ENCODE results near the gene KRTAP24-1. TPM values are rescaled to one million over a fixed set of nuclear protein-coding genes. Genes with fewer than 3 reads are reported as not detected.

KRTAP24-1 gene
- polyA plus RNA-seq, 1 of the 3 experiments (the other 2 are of a cell fraction): not detected

GRCh38 chr21:30268608-30269197 lies 14.0 kb downstream of the KRTAP24-1 start:
- Histone ChIP-seq H2AFZ (ENCODE audit: low read depth) (no peak overlapping the region), H3K79me2 (ENCODE audit: insufficient read depth) (no peaks in the 10 kb centered on the region), H3K9me3 (no peaks in the 10 kb centered on the region), H3K27me3 (ENCODE audit: insufficient read depth) (no peaks in the 10 kb centered on the region; the same call in 1 of the 2 replicates), H3K9ac (no peak overlapping the region), H3K27ac (ENCODE audit: low read depth in 2 of 2, low read length in 1 of 2) (no peak overlapping the region), H3K36me3 (replicated peaks in 1 of 2; ENCODE audit: control insufficient read depth in 1 of 2, insufficient read depth in 2 of 2, low read length in 1 of 2) (no peaks in the 10 kb centered on the region), H3F3A (replicated peaks; ENCODE audit: insufficient read depth) (no peaks in the 10 kb centered on the region), H3K4me2 (no peak overlapping the region), H3K4me3 (ENCODE audit: low read depth in 2 of 2, low read length in 1 of 2) (no peak overlapping the region; a peak in 1 of 4 replicates), H4K20me1 (ENCODE audit: insufficient read depth) (no peaks in the 10 kb centered on the region), H3K4me1 (ENCODE audit: control insufficient read depth in 1 of 2, insufficient read depth in 2 of 2, low read depth in 1 of 2, low read length in 1 of 2) (no peaks in the 10 kb centered on the region), H3K9me2 (no peaks in the 10 kb centered on the region)
- TF ChIP-seq TEAD4 (IDR thresholded peaks at IDR 0.05; ENCODE audit: borderline replicate concordance, insufficient read depth) (no peak), CTCF (IDR thresholded peaks at IDR 0.05) (peak; percentile 41)
- POLR2A ChIA-PET: no interaction called here
- WGBS (ENCODE audit: low lambda C conversion rate): 4% methylated on average over 5 of the region's 5 CpGs
- CTCF ChIA-PET: interaction anchor here (0.6 to 1.5 kb wide), 4 partner anchors 11 to 65 kb away, joined by 3 read pairs; partner anchors contain the start of gene KRTAP25-1
- peak; percentile 5 for DNase-seq

GRCh38 chr21:30257773-30258172 lies 25.0 kb downstream of the KRTAP24-1 start:
- DNase-seq: peak; percentile 10
- Histone ChIP-seq H4K20me1 (ENCODE audit: insufficient read depth) (no peaks in the 10 kb centered on the region), H3K9me2 (no peaks in the 10 kb centered on the region), H3K4me3 (ENCODE audit: low read depth in 2 of 2, low read length in 1 of 2) (no peak overlapping the region), H3K9me3 (no peaks in the 10 kb centered on the region), H3K79me2 (ENCODE audit: insufficient read depth) (no peaks in the 10 kb centered on the region), H3K36me3 (replicated peaks in 1 of 2; ENCODE audit: control insufficient read depth in 1 of 2, insufficient read depth in 2 of 2, low read length in 1 of 2) (no peaks in the 10 kb centered on the region), H3F3A (replicated peaks; ENCODE audit: insufficient read depth) (no peaks in the 10 kb centered on the region), H2AFZ (ENCODE audit: low read depth) (no peak overlapping the region), H3K9ac (no peak overlapping the region), H3K27me3 (ENCODE audit: insufficient read depth) (no peaks in the 10 kb centered on the region), H3K27ac (ENCODE audit: low read depth in 2 of 2, low read length in 1 of 2) (no peak overlapping the region), H3K4me2 (no peak overlapping the region), H3K4me1 (ENCODE audit: control insufficient read depth in 1 of 2, insufficient read depth in 2 of 2, low read depth in 1 of 2, low read length in 1 of 2) (no peaks in the 10 kb centered on the region)
- CTCF ChIA-PET: interaction anchor here (1.3 kb wide), 1 partner anchor 11 kb away, joined by 3 read pairs; no protein-coding TSS in a partner anchor
- WGBS (ENCODE audit: low lambda C conversion rate): 0% methylated on average over 4 of the region's 4 CpGs
- peak; percentile 47 for TF ChIP-seq CTCF (IDR thresholded peaks at IDR 0.05)
- TF ChIP-seq ELF1 (IDR thresholded peaks at IDR 0.05): no peak
- POLR2A ChIA-PET: no interaction called here

- H4K20me1 ChIP-seq (ENCODE audit: insufficient read depth): no peaks in the 10 kb centered on the region
- CTCF ChIA-PET: no interaction called here
- 15% methylated on average over 4 of the region's 4 CpGs for WGBS (ENCODE audit: low lambda C conversion rate)
- TF ChIP-seq MAX (IDR thresholded peaks at IDR 0.05; ENCODE audit: low read depth) (no peak), RFX5 (IDR thresholded peaks at IDR 0.05; ENCODE audit: low read length) (no peak), TAF1 (IDR thresholded peaks at IDR 0.05; ENCODE audit: borderline replicate concordance, low read depth, low read length) (no peak), REST (IDR thresholded peaks at IDR 0.05; ENCODE audit: low read depth, low read length) (no peak), ZBTB33 (IDR thresholded peaks at IDR 0.05; ENCODE audit: borderline replicate concordance, low read depth) (no peak), GATA2 (CRISPR knock-in tag; IDR thresholded peaks at IDR 0.05) (no peak), FOXM1 (IDR thresholded peaks at IDR 0.05; ENCODE audit: low read depth) (no peak)
Observed at GRCh38 chr21:30256100-30256499, 26.6 kb downstream of the KRTAP24-1 start.

More at GRCh38 chr21:30256100-30256499, 26.6 kb downstream of the KRTAP24-1 start:
- Histone ChIP-seq H3K4me3 (ENCODE audit: low read depth in 2 of 2, low read length in 1 of 2) (no peak overlapping the region), H3K27ac (ENCODE audit: low read depth in 2 of 2, low read length in 1 of 2) (no peak overlapping the region), H3K36me3 (replicated peaks in 1 of 2; ENCODE audit: control insufficient read depth in 1 of 2, insufficient read depth in 2 of 2, low read length in 1 of 2) (no peaks in the 10 kb centered on the region), H3K79me2 (ENCODE audit: insufficient read depth) (no peaks in the 10 kb centered on the region), H3K9me3 (no peaks in the 10 kb centered on the region), H3K9ac (no peak overlapping the region), H3K4me2 (no peak overlapping the region), H3K27me3 (ENCODE audit: insufficient read depth) (no peaks in the 10 kb centered on the region), H2AFZ (ENCODE audit: low read depth) (no peak overlapping the region), H3K9me2 (no peaks in the 10 kb centered on the region), H3K4me1 (ENCODE audit: control insufficient read depth in 1 of 2, insufficient read depth in 2 of 2, low read depth in 1 of 2, low read length in 1 of 2) (no peaks in the 10 kb centered on the region), H3F3A (replicated peaks; ENCODE audit: insufficient read depth) (no peaks in the 10 kb centered on the region)
- DNase-seq: no peak
- POLR2A ChIA-PET: no interaction called here
